H7 (cell line): Measurements from ENCODE around the gene KRT81. TPM values are rescaled to one million over a fixed set of nuclear protein-coding genes. Genes with fewer than 3 reads are reported as not detected.
A peak's percentile ranks its signal among the peaks of the same experiment; 100 is the strongest.
"Not testable (repeated sequence)": the region's sequence is repeated elsewhere in the genome, so short reads cannot be mapped to it uniquely, and the experiment has no call there.

Experiments used
- DNase-seq: peaks from one replicate; pipeline ENCODE4 v3.0.0; 2012
- H3K27me3 ChIP-seq: 2 replicates; pipeline ENCODE4 v1.6.0; 2011; ENCODE audit warnings: mild to moderate bottlenecking, low read length; ENCODE audit not compliant: control insufficient read depth, insufficient read depth
- H3K36me3 ChIP-seq: replicated peaks from 2 replicates; pipeline ENCODE4 v1.5.1; 2011; ENCODE audit warnings: low read length; ENCODE audit not compliant: control insufficient read depth, insufficient read depth
- H3K4me3 ChIP-seq: 2 replicates; pipeline ENCODE4 v1.5.1; 2011; ENCODE audit warnings: low read depth, mild to moderate bottlenecking, control low read depth, low read length, moderate library complexity; ENCODE audit not compliant: insufficient read depth
- total RNA-seq: library from RNA; depleted of rRNA; stranded (reverse); fragments of >200 nt; shearing (Covaris generic); gene quantifications from 2 replicates; pipeline ENCODE4 v1.2.3, GENCODE V29; 2014

Gene KRT81
- total RNA-seq, 1 experiment from 2014 or later: not detected

- peaks cover 35% of the 10 kb centered on the region for H3K27me3 ChIP-seq
- DNase-seq: no peak
- H3K4me3 ChIP-seq: no peak overlapping the region
- no peaks in the 10 kb centered on the region for H3K36me3 ChIP-seq
Observed at GRCh38 chr12:52310622-52311284, 19.4 kb upstream of the KRT81 start.

- H3K36me3 ChIP-seq: no peaks in the 10 kb centered on the region
- peaks cover 35% of the 10 kb centered on the region for H3K27me3 ChIP-seq
- H3K4me3 ChIP-seq: peak overlapping the region; percentile 51; the same call in 1 of the 2 replicates
- DNase-seq: no peak
Observed at GRCh38 chr12:52308806-52309425, 17.6 kb upstream of the KRT81 start.

- peaks cover 35% of the 10 kb centered on the region for H3K27me3 ChIP-seq
- peak overlapping the region; percentile 51 for H3K4me3 ChIP-seq
- H3K36me3 ChIP-seq: no peaks in the 10 kb centered on the region
- DNase-seq: peak; percentile 91
Observed at GRCh38 chr12:52307836-52308805, 16.8 kb upstream of the KRT81 start.

GRCh38 chr12:52306731-52307130, 15.4 kb upstream of the KRT81 start:
- Histone ChIP-seq H3K27me3 (peaks cover 35% of the 10 kb centered on the region), H3K36me3 (no peaks in the 10 kb centered on the region), H3K4me3 (no peak overlapping the region)
- DNase-seq: no peak

- Histone ChIP-seq H3K36me3 (no peaks in the 10 kb centered on the region), H3K27me3 (peaks cover 35% of the 10 kb centered on the region), H3K4me3 (no peak overlapping the region)
- peak; percentile 70 for DNase-seq
Observed at GRCh38 chr12:52305921-52306705, 14.8 kb upstream of the KRT81 start.

- peaks cover 33% of the 10 kb centered on the region for H3K27me3 ChIP-seq
- H3K4me3 ChIP-seq, H3K36me3 ChIP-seq, DNase-seq: not testable (repeated sequence)
Observed at GRCh38 chr12:52304941-52305411, 13.6 kb upstream of the KRT81 start.

DNA sequence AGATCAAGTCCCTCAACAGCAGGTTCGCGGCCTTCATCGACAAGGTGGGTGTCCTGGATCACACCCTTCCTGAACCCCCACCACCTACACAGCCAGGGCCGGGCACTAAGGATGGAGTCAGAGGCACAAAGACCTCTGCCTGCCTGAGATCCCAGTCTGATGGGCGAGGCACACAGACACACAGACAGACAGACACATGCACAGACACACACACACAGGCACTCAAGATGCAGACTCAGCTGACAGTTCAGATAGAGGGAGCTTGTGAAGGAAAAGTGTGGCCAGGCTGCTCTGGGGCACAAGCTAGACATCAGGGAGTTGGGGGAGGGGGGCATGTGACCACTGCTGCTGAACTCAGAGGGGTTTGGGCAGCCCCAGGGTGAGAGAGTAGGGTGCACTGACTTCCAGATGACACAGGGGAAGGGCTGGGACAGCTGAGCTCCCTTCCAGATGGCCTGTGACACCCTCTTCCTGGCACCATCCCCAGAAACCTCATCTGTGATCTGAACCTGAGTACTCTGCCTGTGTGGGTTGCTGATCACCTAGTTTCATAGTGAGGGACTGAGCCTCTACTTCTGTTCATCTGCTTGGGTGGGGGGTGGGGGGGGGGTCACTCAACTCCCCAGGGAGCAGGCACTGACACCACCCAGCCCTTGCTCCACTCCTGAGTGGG, 11.0 kb upstream of the KRT81 start:
- not testable (repeated sequence) for H3K27me3 ChIP-seq, H3K36me3 ChIP-seq, DNase-seq, H3K4me3 ChIP-seq

- not testable (repeated sequence) for H3K4me3 ChIP-seq, H3K36me3 ChIP-seq, H3K27me3 ChIP-seq, DNase-seq
Observed at GRCh38 chr12:52301721-52302120, 10.4 kb upstream of the KRT81 start.

DNA sequence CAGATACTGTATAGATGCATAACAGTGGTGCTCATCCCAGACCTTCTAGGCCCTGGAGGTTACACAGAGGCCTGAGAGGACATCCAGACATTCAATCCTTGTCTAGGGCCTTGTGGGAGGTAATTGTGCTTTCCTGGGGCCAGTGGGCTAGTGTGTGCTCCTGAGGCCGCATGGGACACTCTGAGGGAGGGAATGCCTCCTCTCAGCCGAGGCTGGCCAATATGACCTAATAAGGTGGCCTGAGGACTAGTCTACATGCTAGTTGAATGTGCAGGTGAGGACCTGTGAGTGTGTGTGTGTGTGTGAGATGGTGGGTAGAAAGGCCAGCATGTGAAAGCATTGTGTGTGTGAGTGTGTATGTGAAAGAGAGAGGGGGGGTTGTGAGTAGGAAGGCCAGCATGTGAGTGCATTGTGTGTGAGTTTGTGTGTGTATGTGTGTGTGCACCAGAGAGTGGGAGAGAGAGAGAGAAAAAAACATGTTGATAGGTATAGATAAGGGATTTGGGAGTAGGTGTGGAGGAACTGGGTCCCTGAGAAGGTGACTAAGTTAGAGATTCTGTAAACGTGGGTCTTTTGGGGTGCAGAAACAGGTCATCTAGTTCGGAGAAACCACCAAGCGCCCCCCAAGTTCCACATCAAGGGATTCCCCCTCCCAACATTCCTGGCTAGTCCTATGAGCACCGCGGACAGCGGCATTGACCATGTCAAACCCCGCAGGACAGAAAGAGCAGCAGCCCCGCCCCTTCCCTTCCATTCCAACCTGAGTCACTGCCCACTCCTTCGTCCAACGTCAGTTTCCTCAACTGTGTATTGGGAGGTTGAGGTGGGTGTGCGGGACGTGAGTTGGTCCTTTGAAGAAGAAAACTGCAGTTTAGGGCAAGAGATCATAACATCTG, 9.7 kb upstream of the KRT81 start:
- H3K4me3 ChIP-seq: no peak overlapping the region
- peak; percentile 74 for DNase-seq
- H3K36me3 ChIP-seq: no peaks in the 10 kb centered on the region
- H3K27me3 ChIP-seq: no peaks in the 10 kb centered on the region; the same call in 1 of the 2 replicates

DNA sequence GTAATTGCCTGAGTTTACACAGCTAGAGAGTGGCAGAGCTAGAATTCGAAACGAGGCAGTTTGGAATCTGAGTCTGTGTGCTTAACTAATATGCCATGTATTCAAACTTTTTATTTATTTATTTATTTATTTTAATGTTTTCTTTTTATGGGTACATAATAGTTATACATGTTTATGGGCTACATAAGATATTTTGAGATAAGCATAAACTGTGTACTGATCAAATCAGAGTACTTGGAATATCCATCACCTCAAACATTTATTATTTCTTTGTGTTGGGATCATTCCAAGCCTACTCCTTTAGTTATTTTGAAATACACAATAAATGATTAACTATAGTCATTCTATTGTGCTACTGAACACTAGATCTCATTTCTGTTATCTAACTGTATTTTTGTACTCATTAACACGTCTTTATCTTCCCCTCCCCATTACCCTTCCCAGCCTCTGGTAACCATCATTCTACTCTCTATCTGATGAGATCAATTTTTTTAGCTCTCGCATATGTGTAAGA, 7.4 kb upstream of the KRT81 start:
- no peaks in the 10 kb centered on the region for H3K36me3 ChIP-seq
- no peak for DNase-seq
- H3K4me3 ChIP-seq: no peak overlapping the region
- H3K27me3 ChIP-seq: no peaks in the 10 kb centered on the region; the same call in 1 of the 2 replicates

DNA sequence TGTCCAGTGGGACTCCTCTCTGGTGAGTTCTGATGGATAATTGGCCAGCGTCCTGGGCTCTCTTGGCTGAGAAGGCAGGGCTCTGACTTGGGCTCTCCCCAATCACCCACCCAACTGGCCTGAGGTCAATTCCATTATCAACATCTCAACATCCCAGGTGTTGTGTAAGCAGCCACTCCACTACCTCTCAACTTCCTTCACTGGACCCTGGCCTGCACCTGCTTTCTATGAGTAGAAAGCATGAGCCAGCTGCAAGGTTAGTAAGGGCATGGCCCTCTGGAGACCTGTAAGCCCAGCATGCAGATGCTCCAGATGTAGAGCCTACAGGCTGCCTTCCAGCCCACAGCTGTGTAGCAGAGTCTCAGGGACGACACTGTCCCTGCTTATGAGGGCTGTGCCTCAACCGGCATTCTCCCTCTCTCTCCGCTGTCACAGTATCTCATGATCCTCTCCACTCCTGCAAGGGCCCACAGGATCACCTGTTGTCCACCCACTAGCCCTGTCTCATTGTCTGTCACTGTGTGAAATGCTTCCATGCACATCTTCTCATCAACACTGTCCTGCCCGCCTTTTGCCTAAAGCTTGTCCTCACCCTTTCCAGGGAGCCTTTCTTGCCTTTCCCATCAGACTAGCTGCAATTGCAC, 5.4 kb upstream of the KRT81 start:
- no peaks in the 10 kb centered on the region; the same call in 1 of the 2 replicates for H3K27me3 ChIP-seq
- H3K36me3 ChIP-seq: no peaks in the 10 kb centered on the region
- DNase-seq: no peak
- no peak overlapping the region for H3K4me3 ChIP-seq

DNA sequence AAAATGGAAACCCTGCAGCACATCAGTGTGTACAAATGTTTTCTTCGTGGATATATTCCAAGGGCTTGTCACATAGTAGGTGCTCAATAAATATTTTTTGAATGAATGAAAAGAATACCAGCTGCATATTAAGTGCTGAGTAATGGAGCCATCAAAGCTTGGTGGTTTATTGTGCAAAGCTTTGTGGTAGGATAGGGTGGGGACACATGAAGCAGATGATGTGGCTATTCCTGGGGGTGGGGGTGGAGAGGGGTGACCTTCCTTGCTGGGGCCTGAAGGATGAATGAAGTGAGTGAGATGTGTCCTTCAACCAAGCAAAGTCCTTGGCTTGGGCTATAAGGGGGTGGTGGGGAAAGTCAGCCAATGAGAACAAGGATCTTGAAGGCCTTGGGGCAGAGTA, 4.3 kb upstream of the KRT81 start:
- no peak for DNase-seq
- Histone ChIP-seq H3K4me3 (no peak overlapping the region), H3K27me3 (no peaks in the 10 kb centered on the region; the same call in 1 of the 2 replicates), H3K36me3 (no peaks in the 10 kb centered on the region)
